ENCODE measurements around the gene ADGRL1. TPM values are rescaled to one million over a fixed set of nuclear protein-coding genes. Genes with fewer than 3 reads are reported as not detected.

Gene ADGRL1
- total and polyA plus RNA-seq, 2 donors (not counting 1 experiment from before 2014, with no cell fraction given), result 1.7 to 3.5 TPM

GRCh38 chr19:14111486-14111885 lies 94.5 kb downstream of the ADGRL1 start:
- no peak overlapping the region for H3K4me3 ChIP-seq (replicated peaks in 1 of 4; ENCODE audit: control extremely low read depth in 1 of 4, insufficient read depth in 1 of 4, low read depth in 3 of 4, low read length in 4 of 4)
- no peak overlapping the region for H3K4me2 ChIP-seq (ENCODE audit: extremely low read depth, insufficient read depth, low read length)
- H3K9me3 ChIP-seq (ENCODE audit: control insufficient read depth, insufficient read depth, low read depth, low read length), result no peaks in the 10 kb centered on the region
- no peaks in the 10 kb centered on the region for H3K27me3 ChIP-seq (ENCODE audit: control insufficient read depth, insufficient read depth, low read length)
- H4K20me1 ChIP-seq (ENCODE audit: control insufficient read depth, extremely low read depth, insufficient read depth, low read length), result no peaks in the 10 kb centered on the region
- H3K9ac ChIP-seq (ENCODE audit: insufficient read depth, low read length), result no peak overlapping the region
- peaks cover 2% of the 10 kb centered on the region for H3K36me3 ChIP-seq (ENCODE audit: control insufficient read depth, insufficient read depth, low read length)
- peaks cover 42% of the 10 kb centered on the region for H3K79me2 ChIP-seq (ENCODE audit: control insufficient read depth, insufficient read depth, low read length)
- H3K4me1 ChIP-seq (ENCODE audit: control insufficient read depth, extremely low read depth, insufficient read depth, low read length), result peaks cover 24% of the 10 kb centered on the region
- no peak overlapping the region for H2AFZ ChIP-seq (ENCODE audit: low read length)
- H3K27ac ChIP-seq (ENCODE audit: insufficient read depth, low read length), result no peak overlapping the region
- TF ChIP-seq EZH2 (IDR thresholded peaks at IDR 0.05; ENCODE audit: low read length, missing control alignments), result no peak
- TF ChIP-seq, protein P1, sequence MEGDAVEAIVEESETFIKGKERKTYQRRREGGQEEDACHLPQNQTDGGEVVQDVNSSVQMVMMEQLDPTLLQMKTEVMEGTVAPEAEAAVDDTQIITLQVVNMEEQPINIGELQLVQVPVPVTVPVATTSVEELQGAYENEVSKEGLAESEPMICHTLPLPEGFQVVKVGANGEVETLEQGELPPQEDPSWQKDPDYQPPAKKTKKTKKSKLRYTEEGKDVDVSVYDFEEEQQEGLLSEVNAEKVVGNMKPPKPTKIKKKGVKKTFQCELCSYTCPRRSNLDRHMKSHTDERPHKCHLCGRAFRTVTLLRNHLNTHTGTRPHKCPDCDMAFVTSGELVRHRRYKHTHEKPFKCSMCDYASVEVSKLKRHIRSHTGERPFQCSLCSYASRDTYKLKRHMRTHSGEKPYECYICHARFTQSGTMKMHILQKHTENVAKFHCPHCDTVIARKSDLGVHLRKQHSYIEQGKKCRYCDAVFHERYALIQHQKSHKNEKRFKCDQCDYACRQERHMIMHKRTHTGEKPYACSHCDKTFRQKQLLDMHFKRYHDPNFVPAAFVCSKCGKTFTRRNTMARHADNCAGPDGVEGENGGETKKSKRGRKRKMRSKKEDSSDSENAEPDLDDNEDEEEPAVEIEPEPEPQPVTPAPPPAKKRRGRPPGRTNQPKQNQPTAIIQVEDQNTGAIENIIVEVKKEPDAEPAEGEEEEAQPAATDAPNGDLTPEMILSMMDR (conservative IDR thresholded peaks at IDR 0.05 in 1 of 2, IDR thresholded peaks at IDR 0.05 in 1 of 2; ENCODE audit: low read depth in 1 of 2, low read length in 2 of 2), result no peak
- no peak for DNase-seq (ENCODE audit: low read depth in 2 of 2)

- DNase-seq (ENCODE audit: low read depth in 2 of 2), result no peak
- peaks cover 2% of the 10 kb centered on the region for H3K36me3 ChIP-seq (ENCODE audit: control insufficient read depth, insufficient read depth, low read length)
- H3K4me2 ChIP-seq (ENCODE audit: extremely low read depth, insufficient read depth, low read length), result no peak overlapping the region
- no peaks in the 10 kb centered on the region for H3K9me3 ChIP-seq (ENCODE audit: control insufficient read depth, insufficient read depth, low read depth, low read length)
- H3K4me3 ChIP-seq (replicated peaks in 1 of 4; ENCODE audit: control extremely low read depth in 1 of 4, insufficient read depth in 1 of 4, low read depth in 3 of 4, low read length in 4 of 4), result no peak overlapping the region
- no peak overlapping the region for H3K27ac ChIP-seq (ENCODE audit: insufficient read depth, low read length)
- no peak overlapping the region for H2AFZ ChIP-seq (ENCODE audit: low read length)
- H3K79me2 ChIP-seq (ENCODE audit: control insufficient read depth, insufficient read depth, low read length), result peaks cover 33% of the 10 kb centered on the region
- H3K9ac ChIP-seq (ENCODE audit: insufficient read depth, low read length), result no peak overlapping the region
- peaks cover 21% of the 10 kb centered on the region for H3K4me1 ChIP-seq (ENCODE audit: control insufficient read depth, extremely low read depth, insufficient read depth, low read length)
- no peaks in the 10 kb centered on the region for H3K27me3 ChIP-seq (ENCODE audit: control insufficient read depth, insufficient read depth, low read length)
- TF ChIP-seq, protein P1 (conservative IDR thresholded peaks at IDR 0.05 in 1 of 2, IDR thresholded peaks at IDR 0.05 in 1 of 2; ENCODE audit: low read depth in 1 of 2, low read length in 2 of 2), result no peak
- TF ChIP-seq EZH2 (IDR thresholded peaks at IDR 0.05; ENCODE audit: low read length, missing control alignments), result no peak
- H4K20me1 ChIP-seq (ENCODE audit: control insufficient read depth, extremely low read depth, insufficient read depth, low read length), result no peaks in the 10 kb centered on the region
Observed at GRCh38 chr19:14110650-14111049, 95.3 kb downstream of the ADGRL1 start.

GRCh38 chr19:14107581-14108461 lies 98.1 kb downstream of the ADGRL1 start:
- Histone ChIP-seq H3K9ac (ENCODE audit: insufficient read depth, low read length) (no peak overlapping the region), H3K27me3 (ENCODE audit: control insufficient read depth, insufficient read depth, low read length) (no peaks in the 10 kb centered on the region), H3K27ac (ENCODE audit: insufficient read depth, low read length) (peak overlapping the region; percentile 8), H3K79me2 (ENCODE audit: control insufficient read depth, insufficient read depth, low read length) (peaks cover 12% of the 10 kb centered on the region), H4K20me1 (ENCODE audit: control insufficient read depth, extremely low read depth, insufficient read depth, low read length) (no peaks in the 10 kb centered on the region), H3K9me3 (ENCODE audit: control insufficient read depth, insufficient read depth, low read depth, low read length) (no peaks in the 10 kb centered on the region), H3K4me2 (ENCODE audit: extremely low read depth, insufficient read depth, low read length) (no peak overlapping the region), H2AFZ (ENCODE audit: low read length) (no peak overlapping the region), H3K4me3 (replicated peaks in 1 of 4; ENCODE audit: control extremely low read depth in 1 of 4, insufficient read depth in 1 of 4, low read depth in 3 of 4, low read length in 4 of 4) (no peak overlapping the region), H3K36me3 (ENCODE audit: control insufficient read depth, insufficient read depth, low read length) (peaks cover 2% of the 10 kb centered on the region), H3K4me1 (ENCODE audit: control insufficient read depth, extremely low read depth, insufficient read depth, low read length) (peaks cover 6% of the 10 kb centered on the region)
- DNase-seq (ENCODE audit: low read depth in 2 of 2), result peak in 1 of 2 donors; percentile 67
- no peak for TF ChIP-seq EZH2 (IDR thresholded peaks at IDR 0.05; ENCODE audit: low read length, missing control alignments)
- TF ChIP-seq, protein P1 (conservative IDR thresholded peaks at IDR 0.05 in 1 of 2, IDR thresholded peaks at IDR 0.05 in 1 of 2; ENCODE audit: low read depth in 1 of 2, low read length in 2 of 2), result no peak
